KOPT-K1 (cell line): ENCODE results near the gene HMCN2.

Experiments
- H3K27ac ChIP-seq: fragments of 200-600 bp; sonication (generic); 2 replicates; pipeline ENCODE4 v1.5.1; 2016; ENCODE audit warnings: antibody characterized with exemption, mild to moderate bottlenecking, low read depth, low read length; ENCODE audit not compliant: poor library complexity, severe bottlenecking
- H3K36me3 ChIP-seq: fragments of 200-600 bp; sonication (generic); 2 replicates; pipeline ENCODE4 v1.5.1; 2017; ENCODE audit warnings: antibody characterized with exemption, mild to moderate bottlenecking, low read length, moderate library complexity; ENCODE audit not compliant: insufficient read depth
- H3K9me3 ChIP-seq: fragments of 200-600 bp; sonication (generic); 2 replicates; pipeline ENCODE4 v1.5.1; 2017; ENCODE audit warnings: antibody characterized with exemption, low read length, mild to moderate bottlenecking; ENCODE audit not compliant: insufficient read depth, poor library complexity, severe bottlenecking

HMCN2 gene

DNA sequence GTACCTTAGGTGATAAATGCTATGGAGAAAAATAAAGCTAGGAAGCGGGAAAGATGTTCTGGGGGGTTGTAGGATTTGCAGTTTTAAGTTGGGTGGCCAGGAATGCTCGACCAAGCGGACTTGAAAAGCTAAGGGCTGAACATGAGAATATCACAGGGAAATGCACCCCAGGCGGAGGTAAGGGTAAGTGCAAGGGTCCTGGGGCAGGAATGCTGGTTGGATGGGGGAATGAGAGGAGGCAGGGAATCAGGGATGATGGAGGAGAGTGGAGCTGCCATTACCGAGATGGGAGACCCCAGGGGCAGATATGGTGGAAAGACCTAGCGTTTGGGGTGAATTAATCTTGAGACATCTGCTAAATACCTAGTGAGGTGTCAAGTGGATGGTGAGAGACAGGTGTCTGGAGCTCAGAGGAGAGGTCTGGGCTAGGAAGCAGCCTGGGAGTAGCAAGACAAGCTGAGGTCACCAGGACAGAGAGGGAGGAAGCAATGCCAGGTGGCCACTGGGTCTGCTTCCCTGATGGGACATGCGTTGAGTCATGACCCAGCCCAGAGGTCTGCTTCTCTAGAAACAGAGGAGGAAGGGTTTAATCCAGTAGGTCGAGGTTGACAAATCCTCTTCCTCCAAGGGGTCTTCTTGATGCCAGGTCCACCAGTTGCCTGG, 101.5 kb downstream of the HMCN2 start:
- H3K36me3 ChIP-seq: no peaks in the 10 kb centered on the region

DNA sequence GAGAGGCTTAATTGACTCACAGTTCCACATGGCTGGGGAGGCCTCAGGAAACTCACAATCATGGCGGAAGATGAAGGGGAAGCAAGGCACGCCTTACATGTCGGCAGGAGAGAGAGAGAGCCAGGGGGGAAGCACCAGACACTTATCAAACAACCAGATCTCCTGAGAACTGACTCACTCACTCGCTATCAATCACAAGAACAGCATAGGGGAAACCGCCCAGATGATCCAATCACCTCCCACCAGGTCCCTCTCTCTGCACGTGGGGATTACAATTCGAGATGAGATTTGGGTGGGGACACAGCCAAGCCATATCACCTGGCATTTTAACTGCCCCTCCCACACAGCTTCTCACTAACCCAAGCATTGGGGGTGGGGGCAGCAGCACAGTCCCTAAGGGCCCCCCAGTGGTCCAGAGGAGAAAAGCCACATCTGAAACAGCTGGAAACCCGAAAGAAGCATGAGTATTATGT, 103.1 kb downstream of the HMCN2 start:
- Histone ChIP-seq H3K27ac (no peak overlapping the region), H3K9me3 (no peaks in the 10 kb centered on the region), H3K36me3 (no peaks in the 10 kb centered on the region)

More for the DNA sequence above, 101.5 kb downstream of the HMCN2 start:
- Histone ChIP-seq H3K9me3 (no peaks in the 10 kb centered on the region), H3K27ac (no peak overlapping the region)

GRCh38 chr9:130370226-130370625, 104.7 kb downstream of the HMCN2 start:
- Histone ChIP-seq H3K27ac (no peak overlapping the region), H3K36me3 (no peaks in the 10 kb centered on the region), H3K9me3 (no peaks in the 10 kb centered on the region)

- H3K36me3 ChIP-seq: no peaks in the 10 kb centered on the region
- H3K27ac ChIP-seq: no peak overlapping the region
- H3K9me3 ChIP-seq: no peaks in the 10 kb centered on the region
Observed at GRCh38 chr9:130371196-130371966, 105.8 kb downstream of the HMCN2 start.

DNA sequence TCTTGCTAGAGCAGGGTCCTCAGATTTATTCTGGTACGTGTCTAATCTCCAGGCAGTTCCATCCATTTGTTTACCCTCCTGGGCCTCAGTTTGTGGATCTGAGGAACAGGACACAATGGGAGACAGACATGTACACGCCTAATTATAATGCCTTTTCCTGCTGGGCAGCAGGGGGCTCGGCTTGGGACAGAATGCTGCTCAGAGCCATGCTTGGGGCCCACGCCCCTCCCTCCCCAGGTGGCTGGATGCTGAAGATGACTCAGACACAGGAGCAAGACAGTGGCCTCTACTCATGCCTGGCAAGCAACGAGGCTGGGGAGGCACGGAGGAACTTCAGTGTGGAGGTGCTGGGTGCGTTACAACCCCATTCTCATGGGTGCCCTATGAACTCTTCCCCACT, 106.5 kb downstream of the HMCN2 start:
- no peaks in the 10 kb centered on the region for H3K36me3 ChIP-seq
- no peak overlapping the region for H3K27ac ChIP-seq
- H3K9me3 ChIP-seq: no peaks in the 10 kb centered on the region

DNA sequence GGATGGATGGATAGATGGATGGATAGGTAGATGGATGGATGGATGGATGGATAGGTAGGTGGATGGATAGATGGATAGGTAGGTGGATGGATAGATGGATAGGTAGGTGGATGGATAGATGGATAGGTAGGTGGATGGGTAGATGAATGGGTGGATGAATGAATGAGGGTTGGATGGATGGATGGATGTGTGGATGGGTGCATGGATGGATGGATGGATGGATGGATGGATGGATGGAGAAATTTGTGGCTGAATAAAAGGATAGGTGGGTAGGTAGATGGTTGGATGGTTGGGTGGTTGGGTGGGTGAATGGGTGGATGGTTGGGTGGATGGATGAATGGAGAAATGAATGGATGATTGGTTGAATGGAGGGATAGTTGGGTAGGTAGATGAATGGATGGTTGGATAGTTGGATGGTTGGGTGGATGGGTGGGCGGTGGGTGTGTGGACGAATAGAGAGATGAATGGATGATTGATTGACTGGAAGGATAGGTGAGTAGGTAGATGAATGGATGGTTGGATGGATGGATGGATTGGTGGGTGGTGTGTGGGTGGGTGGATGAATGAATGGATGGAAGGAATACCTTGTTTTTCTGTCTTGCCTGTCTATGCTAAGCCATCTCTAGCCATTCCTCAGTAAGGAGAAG, 108.2 kb downstream of the HMCN2 start:
- Histone ChIP-seq H3K9me3 (no peaks in the 10 kb centered on the region), H3K36me3 (no peaks in the 10 kb centered on the region), H3K27ac (no peak overlapping the region)

- Histone ChIP-seq H3K27ac (no peak overlapping the region), H3K9me3 (no peaks in the 10 kb centered on the region), H3K36me3 (no peaks in the 10 kb centered on the region)
Observed at GRCh38 chr9:130377612-130378011, 112.1 kb downstream of the HMCN2 start.

- no peaks in the 10 kb centered on the region for H3K36me3 ChIP-seq
- H3K27ac ChIP-seq: no peak overlapping the region
- H3K9me3 ChIP-seq: no peaks in the 10 kb centered on the region
Observed at GRCh38 chr9:130378875-130379648, 113.5 kb downstream of the HMCN2 start.

DNA sequence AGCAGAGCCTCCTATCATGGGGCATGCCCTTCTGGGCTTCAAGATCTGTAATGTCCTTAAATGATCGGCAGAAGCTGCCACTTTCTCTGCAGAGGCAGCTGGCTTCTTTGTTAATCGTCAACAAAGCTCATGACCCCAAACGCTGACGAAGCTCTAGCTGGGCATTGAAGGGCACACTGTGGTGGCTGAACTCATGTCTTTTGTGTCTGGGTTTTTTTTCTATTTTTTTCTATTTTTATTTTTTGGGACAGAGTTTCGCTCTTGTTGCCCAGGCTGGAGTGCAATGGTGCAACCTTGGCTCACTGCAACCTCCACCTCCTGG, 114.0 kb downstream of the HMCN2 start:
- Histone ChIP-seq H3K36me3 (no peaks in the 10 kb centered on the region), H3K27ac (no peak overlapping the region), H3K9me3 (no peaks in the 10 kb centered on the region)

DNA sequence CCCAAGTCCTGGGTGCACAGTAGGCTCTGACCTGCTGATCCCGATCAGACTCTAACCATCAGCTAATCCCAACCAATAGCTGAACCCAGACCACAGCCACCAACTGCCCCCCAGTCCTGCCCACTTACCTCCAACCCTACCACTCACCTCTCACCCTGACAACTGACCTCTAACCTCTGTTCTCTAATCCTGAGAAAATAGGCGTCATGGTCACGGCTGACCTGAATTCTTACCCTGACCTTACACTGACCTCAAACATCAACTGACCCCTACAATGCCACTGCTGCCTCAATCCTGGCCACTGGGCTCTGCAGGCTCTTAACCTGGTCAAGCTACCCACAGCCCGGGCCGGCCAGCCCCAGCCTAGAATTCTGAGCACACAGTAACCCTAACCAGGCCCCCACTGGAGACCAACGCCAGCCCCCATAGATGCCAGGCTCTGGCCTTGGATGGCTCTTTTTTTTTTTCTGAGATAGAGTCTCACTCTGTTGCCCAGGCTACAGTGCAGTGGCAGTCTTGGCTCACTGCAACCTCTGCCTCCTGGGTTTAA, 115.4 kb downstream of the HMCN2 start:
- Histone ChIP-seq H3K36me3 (no peaks in the 10 kb centered on the region), H3K27ac (no peak overlapping the region), H3K9me3 (no peaks in the 10 kb centered on the region)

- no peak overlapping the region for H3K27ac ChIP-seq
- H3K9me3 ChIP-seq: no peaks in the 10 kb centered on the region
- no peaks in the 10 kb centered on the region for H3K36me3 ChIP-seq
Observed at GRCh38 chr9:130381660-130382059, 116.1 kb downstream of the HMCN2 start.

GRCh38 chr9:130382096-130382495, 116.5 kb downstream of the HMCN2 start:
- no peaks in the 10 kb centered on the region for H3K9me3 ChIP-seq
- H3K36me3 ChIP-seq: no peaks in the 10 kb centered on the region
- H3K27ac ChIP-seq: no peak overlapping the region

- Histone ChIP-seq H3K9me3 (no peaks in the 10 kb centered on the region), H3K27ac (no peak overlapping the region), H3K36me3 (no peaks in the 10 kb centered on the region)
Observed at GRCh38 chr9:130382636-130383349, 117.2 kb downstream of the HMCN2 start.

GRCh38 chr9:130383350-130383715, 117.8 kb downstream of the HMCN2 start:
- Histone ChIP-seq H3K36me3 (no peaks in the 10 kb centered on the region), H3K27ac (no peak overlapping the region), H3K9me3 (no peaks in the 10 kb centered on the region)
